Activated T-cell treated with anti-CD3 and anti-CD28 coated beads, Interleukin-2, amount 50 U/mL, for 72 hours (primary cell): Measurements from ENCODE around the gene NHERF1. TPM values are rescaled to one million over a fixed set of nuclear protein-coding genes. Genes with fewer than 3 reads are reported as not detected.

Experiments used
- ATAC-seq, 2 donors: fragments of 150-1000 bp; cut with Tn5 transposase; replicated peaks in 1 of 2; 2 replicates each; pipeline ENCODE4 v1.10.0; 2021; ENCODE audit warnings: moderate library complexity in 2 of 2, mild to moderate bottlenecking in 1 of 2
- DNase-seq, 2 donors: peaks; one replicate each; pipeline ENCODE4 v3.0.0; 2021 to 2022; ENCODE audit warnings: mixed read lengths in 1 of 2
- H3K27ac Mint-ChIP-seq: one replicate; pipeline ENCODE4 v1.8.0; 2022; ENCODE audit warnings: mild to moderate bottlenecking, moderate library complexity, mixed read lengths
- H3K27me3 Mint-ChIP-seq: one replicate; pipeline ENCODE4 v1.8.0; 2022; ENCODE audit warnings: low read depth, mixed read lengths
- H3K36me3 Mint-ChIP-seq, 2 donors: one replicate each; pipeline ENCODE4 v1.8.0; 2022; ENCODE audit warnings: mixed read lengths in 2 of 2, mild to moderate bottlenecking in 1 of 2; ENCODE audit not compliant: insufficient read depth in 2 of 2
- H3K4me1 Mint-ChIP-seq: one replicate; pipeline ENCODE4 v1.8.0; 2022; ENCODE audit warnings: low read depth, mixed read lengths
- H3K4me3 Mint-ChIP-seq, 2 donors: one replicate each; pipeline ENCODE4 v1.8.0; 2022; ENCODE audit warnings: mild to moderate bottlenecking in 2 of 2, mixed read lengths in 2 of 2, moderate library complexity in 2 of 2
- H3K9me3 Mint-ChIP-seq, 2 donors: one replicate each; pipeline ENCODE4 v1.8.0; 2022; ENCODE audit warnings: mixed read lengths in 2 of 2
- total RNA-seq, 2 donors: library from RNA; stranded (reverse); gene quantifications; one replicate each; pipeline ENCODE4 v1.2.3, GENCODE V29; 2022

The NHERF1 gene
- total RNA-seq, 2 donors from 2014 or later = 78.8 to 81.2 TPM

- peaks cover 60% of the 10 kb centered on the region for H3K4me1 Mint-ChIP-seq
- peak overlapping the region; percentile 91 for H3K27ac Mint-ChIP-seq
- ATAC-seq (no peak), DNase-seq (no peak)
- no peaks in the 10 kb centered on the region for H3K27me3 Mint-ChIP-seq
- H3K36me3 Mint-ChIP-seq = no peaks in the 10 kb centered on the region
- peak overlapping the region; percentile 46 to 83 for H3K4me3 Mint-ChIP-seq
- no peaks in the 10 kb centered on the region for H3K9me3 Mint-ChIP-seq
Observed at GRCh38 chr17:74757931-74758847, 9.8 kb downstream of the NHERF1 start.

- no peak for DNase-seq
- no peaks in the 10 kb centered on the region for H3K9me3 Mint-ChIP-seq
Observed at GRCh38 chr17:74758848-74759168, 10.4 kb downstream of the NHERF1 start.

GRCh38 chr17:74759243-74759801 lies 10.9 kb downstream of the NHERF1 start:
- ATAC-seq = peak; percentile 84 to 85
- Mint-ChIP-seq H3K27ac (peak overlapping the region; percentile 91), H3K27me3 (no peaks in the 10 kb centered on the region), H3K36me3 (no peaks in the 10 kb centered on the region), H3K9me3 (no peaks in the 10 kb centered on the region), H3K4me1 (peaks cover 51% of the 10 kb centered on the region), H3K4me3 (peak overlapping the region; percentile 46 to 83)
- peak; percentile 56 to 58 for DNase-seq

More at GRCh38 chr17:74758848-74759168, 10.4 kb downstream of the NHERF1 start:
- H3K4me3 Mint-ChIP-seq = peak overlapping the region; percentile 46 to 83
- peaks cover 54% of the 10 kb centered on the region for H3K4me1 Mint-ChIP-seq
- H3K27ac Mint-ChIP-seq = peak overlapping the region; percentile 91
- H3K36me3 Mint-ChIP-seq = no peaks in the 10 kb centered on the region
- ATAC-seq = peak; percentile 39 to 45
- no peaks in the 10 kb centered on the region for H3K27me3 Mint-ChIP-seq

GRCh38 chr17:74759941-74760340 lies 11.5 kb downstream of the NHERF1 start:
- Mint-ChIP-seq H3K4me1 (peaks cover 45% of the 10 kb centered on the region), H3K36me3 (no peaks in the 10 kb centered on the region), H3K27me3 (no peaks in the 10 kb centered on the region), H3K4me3 (peak overlapping the region in 1 of 2 donors; percentile 83), H3K9me3 (no peaks in the 10 kb centered on the region), H3K27ac (peak overlapping the region; percentile 38)
- no peak for ATAC-seq
- no peak for DNase-seq

- Mint-ChIP-seq H3K4me3 (no peak overlapping the region), H3K4me1 (peaks cover 40% of the 10 kb centered on the region), H3K36me3 (peaks cover 0 to 2% of the 10 kb centered on the region in 2 donors), H3K27ac (peak overlapping the region; percentile 68), H3K9me3 (no peaks in the 10 kb centered on the region), H3K27me3 (no peaks in the 10 kb centered on the region)
- DNase-seq = no peak
- ATAC-seq = no peak
Observed at GRCh38 chr17:74760404-74761105, 12.1 kb downstream of the NHERF1 start.

GRCh38 chr17:74761419-74761818 lies 13.0 kb downstream of the NHERF1 start:
- H3K4me1 Mint-ChIP-seq = peaks cover 35% of the 10 kb centered on the region
- DNase-seq (no peak), ATAC-seq (no peak)
- H3K27ac Mint-ChIP-seq = no peak overlapping the region
- no peaks in the 10 kb centered on the region for H3K27me3 Mint-ChIP-seq
- H3K36me3 Mint-ChIP-seq = peaks cover 0 to 4% of the 10 kb centered on the region in 2 donors
- no peak overlapping the region for H3K4me3 Mint-ChIP-seq
- H3K9me3 Mint-ChIP-seq = no peaks in the 10 kb centered on the region

- peaks cover 30% of the 10 kb centered on the region for H3K4me1 Mint-ChIP-seq
- H3K36me3 Mint-ChIP-seq = peaks cover 2 to 4% of the 10 kb centered on the region in 2 donors
Observed at GRCh38 chr17:74761931-74762330, 13.5 kb downstream of the NHERF1 start.

GRCh38 chr17:74763565-74764387 lies 15.3 kb downstream of the NHERF1 start:
- H3K9me3 Mint-ChIP-seq = no peaks in the 10 kb centered on the region
- H3K27ac Mint-ChIP-seq = no peak overlapping the region
- H3K4me3 Mint-ChIP-seq = no peak overlapping the region
- DNase-seq = no peak
- ATAC-seq = no peak
- H3K4me1 Mint-ChIP-seq = peaks cover 12% of the 10 kb centered on the region
- peaks cover 2 to 9% of the 10 kb centered on the region in 2 donors for H3K36me3 Mint-ChIP-seq
- no peaks in the 10 kb centered on the region for H3K27me3 Mint-ChIP-seq

More at GRCh38 chr17:74761931-74762330, 13.5 kb downstream of the NHERF1 start:
- DNase-seq = no peak
- Mint-ChIP-seq H3K27ac (no peak overlapping the region), H3K27me3 (no peaks in the 10 kb centered on the region), H3K4me3 (no peak overlapping the region), H3K9me3 (no peaks in the 10 kb centered on the region)
- ATAC-seq = no peak

- Mint-ChIP-seq H3K36me3 (peaks cover 2 to 11% of the 10 kb centered on the region in 2 donors), H3K4me1 (peaks cover 1% of the 10 kb centered on the region), H3K4me3 (no peak overlapping the region), H3K9me3 (no peaks in the 10 kb centered on the region), H3K27ac (peak overlapping the region; percentile 92), H3K27me3 (no peaks in the 10 kb centered on the region)
- ATAC-seq = no peak
- no peak for DNase-seq
Observed at GRCh38 chr17:74764751-74765286, 16.4 kb downstream of the NHERF1 start.

GRCh38 chr17:74766413-74766812 lies 18.0 kb downstream of the NHERF1 start:
- peaks cover 2 to 11% of the 10 kb centered on the region in 2 donors for H3K36me3 Mint-ChIP-seq
- DNase-seq (no peak), ATAC-seq (no peak)
- no peak overlapping the region for H3K4me3 Mint-ChIP-seq
- no peak overlapping the region for H3K27ac Mint-ChIP-seq
- H3K4me1 Mint-ChIP-seq = peaks cover 10% of the 10 kb centered on the region
- H3K27me3 Mint-ChIP-seq = no peaks in the 10 kb centered on the region
- H3K9me3 Mint-ChIP-seq = no peaks in the 10 kb centered on the region

- H3K4me3 Mint-ChIP-seq = no peak overlapping the region
- no peaks in the 10 kb centered on the region for H3K27me3 Mint-ChIP-seq
- H3K4me1 Mint-ChIP-seq = peaks cover 10% of the 10 kb centered on the region
- ATAC-seq = no peak
- H3K36me3 Mint-ChIP-seq = peaks cover 2 to 11% of the 10 kb centered on the region in 2 donors
- no peaks in the 10 kb centered on the region for H3K9me3 Mint-ChIP-seq
- no peak for DNase-seq
- no peak overlapping the region for H3K27ac Mint-ChIP-seq
Observed at GRCh38 chr17:74767111-74767516, 18.7 kb downstream of the NHERF1 start.

- Mint-ChIP-seq H3K4me3 (no peak overlapping the region), H3K4me1 (peaks cover 12% of the 10 kb centered on the region), H3K36me3 (peaks cover 2 to 15% of the 10 kb centered on the region in 2 donors), H3K9me3 (no peaks in the 10 kb centered on the region), H3K27me3 (no peaks in the 10 kb centered on the region), H3K27ac (peak overlapping the region; percentile 29)
- no peak for ATAC-seq
- DNase-seq = no peak
Observed at GRCh38 chr17:74768069-74768762, 19.8 kb downstream of the NHERF1 start.
